Measurements from ENCODE around the gene LYST.

Gene LYST

GRCh38 chr1:235709018-235709417, 157.7 kb downstream of the LYST start:
- DNase-seq, result no peak

GRCh38 chr1:235708390-235708962, 158.2 kb downstream of the LYST start:
- no peak for DNase-seq

- DNase-seq, result no peak
Observed at GRCh38 chr1:235703506-235703905, 163.2 kb downstream of the LYST start.

- DNase-seq, result peak; percentile 20
Observed at GRCh38 chr1:235702412-235702811, 164.3 kb downstream of the LYST start.

GRCh38 chr1:235697508-235697907, 169.2 kb downstream of the LYST start:
- DNase-seq, result no peak

- no peak for DNase-seq
Observed at GRCh38 chr1:235689356-235689755, 177.3 kb downstream of the LYST start.

GRCh38 chr1:235688096-235688495, 178.6 kb downstream of the LYST start:
- DNase-seq, result no peak

- no peak for DNase-seq
Observed at GRCh38 chr1:235683653-235684052, 183.1 kb downstream of the LYST start.

- no peak for DNase-seq
Observed at GRCh38 chr1:235682216-235682615, 184.5 kb downstream of the LYST start.

GRCh38 chr1:235679644-235680043, 187.1 kb downstream of the LYST start:
- no peak for DNase-seq

- no peak for DNase-seq
Observed at GRCh38 chr1:235679005-235679404, 187.7 kb downstream of the LYST start.

GRCh38 chr1:235675152-235675890, 191.4 kb downstream of the LYST start:
- no peak for DNase-seq

- DNase-seq, result no peak
Observed at GRCh38 chr1:235673981-235674380, 192.7 kb downstream of the LYST start.

GRCh38 chr1:235671992-235672391, 194.7 kb downstream of the LYST start:
- no peak for DNase-seq

- no peak for DNase-seq
Observed at GRCh38 chr1:235670157-235670776, 196.4 kb downstream of the LYST start.

GRCh38 chr1:235669277-235669676, 197.4 kb downstream of the LYST start:
- no peak for DNase-seq

GRCh38 chr1:235663628-235664027, 203.1 kb downstream of the LYST start:
- no peak for DNase-seq

- DNase-seq, result no peak
Observed at GRCh38 chr1:235661568-235661967, 205.1 kb downstream of the LYST start.

GRCh38 chr1:235659186-235659771, 207.4 kb downstream of the LYST start:
- DNase-seq, result no peak

- DNase-seq, result no peak
Observed at GRCh38 chr1:235657747-235658526, 208.8 kb downstream of the LYST start.

GRCh38 chr1:235657269-235657668, 209.4 kb downstream of the LYST start:
- DNase-seq, result no peak

GRCh38 chr1:235652364-235652763, 214.3 kb downstream of the LYST start:
- no peak for DNase-seq

- no peak for DNase-seq
Observed at GRCh38 chr1:235651170-235651806, 215.4 kb downstream of the LYST start.

All from NCI-H1092 (cell line).